Endothelial cell (in vitro differentiated cells): ENCODE measurements around the gene RCL1. TPM values are rescaled to one million over a fixed set of nuclear protein-coding genes. Genes with fewer than 3 reads are reported as not detected.
"Not testable (repeated sequence)": the region's sequence is repeated elsewhere in the genome, so short reads cannot be mapped to it uniquely, and the experiment has no call there.

ENCODE experiments used
- DNase-seq: peaks from one replicate; pipeline ENCODE4 v3.0.0; 2021; ENCODE audit warnings: low spot score
- H3K27ac Mint-ChIP-seq: one replicate; pipeline ENCODE4 v1.8.0; 2021; ENCODE audit warnings: mixed read lengths, inconsistent platforms; ENCODE audit not compliant: unreplicated experiment
- H3K27me3 Mint-ChIP-seq: one replicate; pipeline ENCODE4 v1.8.0; 2021; ENCODE audit warnings: mild to moderate bottlenecking, moderate library complexity, mixed read lengths, inconsistent platforms; ENCODE audit not compliant: unreplicated experiment
- H3K36me3 Mint-ChIP-seq: one replicate; pipeline ENCODE4 v1.8.0; 2021; ENCODE audit warnings: mild to moderate bottlenecking, low read depth, mixed read lengths, inconsistent platforms; ENCODE audit not compliant: unreplicated experiment
- H3K4me1 Mint-ChIP-seq: one replicate; pipeline ENCODE4 v1.8.0; 2021; ENCODE audit warnings: mild to moderate bottlenecking, mixed read lengths, inconsistent platforms; ENCODE audit not compliant: unreplicated experiment
- H3K4me3 Mint-ChIP-seq: one replicate; pipeline ENCODE4 v1.8.0; 2021; ENCODE audit warnings: mild to moderate bottlenecking, mixed read lengths, inconsistent platforms; ENCODE audit not compliant: unreplicated experiment
- H3K9me3 Mint-ChIP-seq: one replicate; pipeline ENCODE4 v1.8.0; 2021; ENCODE audit warnings: mixed read lengths, inconsistent platforms; ENCODE audit not compliant: unreplicated experiment
- CTCF ChIP-seq: fragments of 200-600 bp; sonication (generic); IDR thresholded peaks from one replicate; pipeline ENCODE4 v1.5.0; 2021; ENCODE audit warnings: antibody characterized with exemption; ENCODE audit not compliant: unreplicated experiment
- total RNA-seq: library from RNA; stranded (reverse); fragmentation: NEBNext Ultra II Directional; extraction: Animal tissue kit (Norgen Biotek cat#: 25700); gene quantifications from one replicate; pipeline ENCODE4 v1.2.1, GENCODE V29; 2021; ENCODE audit not compliant: unreplicated experiment

The RCL1 gene
- total RNA-seq, 1 donor from 2014 or later, result 12.2 TPM

GRCh38 chr9:4781408-4781807 is 11.3 kb upstream of the RCL1 start:
- no peaks in the 10 kb centered on the region for H3K27me3 Mint-ChIP-seq
- no peaks in the 10 kb centered on the region for H3K36me3 Mint-ChIP-seq
- no peaks in the 10 kb centered on the region for H3K9me3 Mint-ChIP-seq
- no peak overlapping the region for H3K4me3 Mint-ChIP-seq
- no peak for DNase-seq
- H3K27ac Mint-ChIP-seq, result no peak overlapping the region
- no peak for TF ChIP-seq CTCF
- H3K4me1 Mint-ChIP-seq, result no peaks in the 10 kb centered on the region

GRCh38 chr9:4783191-4783590 is 9.6 kb upstream of the RCL1 start:
- not testable (repeated sequence) for H3K27ac Mint-ChIP-seq, H3K4me3 Mint-ChIP-seq

GRCh38 chr9:4784403-4784802 is 8.3 kb upstream of the RCL1 start:
- H3K4me3 Mint-ChIP-seq, result no peak overlapping the region
- H3K27ac Mint-ChIP-seq, result no peak overlapping the region

More at GRCh38 chr9:4783191-4783590, 9.6 kb upstream of the RCL1 start:
- not testable (repeated sequence) for H3K9me3 Mint-ChIP-seq, H3K27me3 Mint-ChIP-seq, DNase-seq, H3K4me1 Mint-ChIP-seq, H3K36me3 Mint-ChIP-seq

GRCh38 chr9:4786599-4786998 is 6.1 kb upstream of the RCL1 start:
- H3K27me3 Mint-ChIP-seq, result no peaks in the 10 kb centered on the region
- no peaks in the 10 kb centered on the region for H3K36me3 Mint-ChIP-seq
- H3K9me3 Mint-ChIP-seq, result no peaks in the 10 kb centered on the region
- no peak overlapping the region for H3K4me3 Mint-ChIP-seq
- H3K27ac Mint-ChIP-seq, result no peak overlapping the region
- no peak for TF ChIP-seq CTCF
- H3K4me1 Mint-ChIP-seq, result no peaks in the 10 kb centered on the region
- no peak for DNase-seq

More at GRCh38 chr9:4784403-4784802, 8.3 kb upstream of the RCL1 start:
- Mint-ChIP-seq H3K9me3 (no peaks in the 10 kb centered on the region), H3K27me3 (no peaks in the 10 kb centered on the region), H3K4me1 (no peaks in the 10 kb centered on the region), H3K36me3 (no peaks in the 10 kb centered on the region)
- DNase-seq, result no peak
- TF ChIP-seq CTCF, result no peak

GRCh38 chr9:4787876-4788275 is 4.9 kb upstream of the RCL1 start:
- Mint-ChIP-seq H3K4me1 (no peaks in the 10 kb centered on the region), H3K36me3 (no peaks in the 10 kb centered on the region), H3K27me3 (no peaks in the 10 kb centered on the region), H3K4me3 (no peak overlapping the region), H3K27ac (no peak overlapping the region), H3K9me3 (no peaks in the 10 kb centered on the region)
- no peak for TF ChIP-seq CTCF
- DNase-seq, result no peak

GRCh38 chr9:4788703-4789102 is 4.0 kb upstream of the RCL1 start:
- H3K27me3 Mint-ChIP-seq, result no peaks in the 10 kb centered on the region
- H3K27ac Mint-ChIP-seq, result no peak overlapping the region
- DNase-seq, result no peak
- H3K4me1 Mint-ChIP-seq, result no peaks in the 10 kb centered on the region
- H3K36me3 Mint-ChIP-seq, result no peaks in the 10 kb centered on the region
- no peak overlapping the region for H3K4me3 Mint-ChIP-seq
- H3K9me3 Mint-ChIP-seq, result no peaks in the 10 kb centered on the region
- no peak for TF ChIP-seq CTCF
